Esophagus (tissue), 2 donors: ENCODE measurements around the gene CPA2. TPM values are rescaled to one million over a fixed set of nuclear protein-coding genes. Genes with fewer than 3 reads are reported as not detected.

Experiments used
- H3K27ac ChIP-seq, 2 donors: one replicate each; pipeline ENCODE4 v1.5.1; 2013; ENCODE audit warnings: low read depth in 2 of 2, mild to moderate bottlenecking in 2 of 2, inconsistent platforms in 1 of 2, low read length in 1 of 2, moderate library complexity in 1 of 2
- H3K27me3 ChIP-seq, 2 donors: one replicate each; pipeline ENCODE4 v1.6.1; 2013; ENCODE audit warnings: low read length in 2 of 2, control low read depth in 1 of 2, mild to moderate bottlenecking in 1 of 2; ENCODE audit not compliant: insufficient read depth in 2 of 2, control insufficient read depth in 1 of 2
- H3K36me3 ChIP-seq, 2 donors: one replicate each; pipeline ENCODE4 v1.6.1; 2013; ENCODE audit warnings: low read length in 1 of 2; ENCODE audit not compliant: control insufficient read depth in 2 of 2, insufficient read depth in 2 of 2
- H3K4me1 ChIP-seq, 2 donors: one replicate each; pipeline ENCODE4 v1.6.1; 2013; ENCODE audit warnings: low read length in 1 of 2; ENCODE audit not compliant: control insufficient read depth in 2 of 2, insufficient read depth in 2 of 2
- H3K4me3 ChIP-seq, 2 donors: one replicate each; pipeline ENCODE4 v1.5.1; 2013; ENCODE audit warnings: low read length in 2 of 2, mild to moderate bottlenecking in 2 of 2, low read depth in 1 of 2, moderate library complexity in 1 of 2
- H3K9me3 ChIP-seq, 2 donors: one replicate each; pipeline ENCODE4 v1.6.1; 2013; ENCODE audit warnings: mild to moderate bottlenecking in 2 of 2, low read depth in 1 of 2, low read length in 1 of 2, moderate library complexity in 1 of 2; ENCODE audit not compliant: control insufficient read depth in 2 of 2, insufficient read depth in 1 of 2
- WGBS, 2 donors: extraction: QIAGEN DNeasy Blood & Tissue Kit; methylation state at CpG; one replicate each; pipeline ENCODE4 v1.1.7; 2013; 5-methylcytosine and 5-hydroxymethylcytosine counted together
- polyA plus RNA-seq, 2 donors: library from polyadenylated mRNA; stranded (reverse); fragments of 200-250 nt; gene quantifications; one replicate each; pipeline ENCODE4 v1.2.3, GENCODE V29; 2013
- donor health status: healthy with polysubstance abuse.
- donor health status: Bipolar disorder and iron deficiency.

CPA2 gene
- polyA plus RNA-seq, 2 donors, result 0.14 to 0.37 TPM

GRCh38 chr7:130270947-130271800 lies 4.5 kb downstream of the CPA2 start:
- WGBS, 2 donors, result 73 to 86% methylated on average over 12 of the region's 12 CpGs
- Histone ChIP-seq H3K4me3 (no peak overlapping the region), H3K9me3 (no peaks in the 10 kb centered on the region), H3K36me3 (no peaks in the 10 kb centered on the region), H3K27ac (no peak overlapping the region), H3K27me3 (no peaks in the 10 kb centered on the region), H3K4me1 (peaks cover 0 to 3% of the 10 kb centered on the region in 2 donors)

- WGBS, 2 donors, result 47% methylated on average over 23 of the region's 23 CpGs
- peaks cover 0 to 3% of the 10 kb centered on the region in 2 donors for H3K4me1 ChIP-seq
- H3K4me3 ChIP-seq, result no peak overlapping the region
- H3K27ac ChIP-seq, result no peak overlapping the region
- H3K36me3 ChIP-seq, result no peaks in the 10 kb centered on the region
- no peaks in the 10 kb centered on the region for H3K27me3 ChIP-seq
- H3K9me3 ChIP-seq, result no peaks in the 10 kb centered on the region
Observed at GRCh38 chr7:130272381-130273080, 5.9 kb downstream of the CPA2 start.

- Histone ChIP-seq H3K27me3 (no peaks in the 10 kb centered on the region), H3K9me3 (no peaks in the 10 kb centered on the region), H3K4me3 (peak overlapping the region in 1 of 2 donors; percentile 9), H3K27ac (no peak overlapping the region), H3K4me1 (peaks cover 0 to 3% of the 10 kb centered on the region in 2 donors), H3K36me3 (no peaks in the 10 kb centered on the region)
- WGBS, 2 donors, result 18 to 23% methylated on average over 25 of the region's 25 CpGs
Observed at GRCh38 chr7:130273081-130273932, 6.6 kb downstream of the CPA2 start.

- Histone ChIP-seq H3K27ac (no peak overlapping the region), H3K27me3 (no peaks in the 10 kb centered on the region), H3K9me3 (no peaks in the 10 kb centered on the region), H3K4me3 (no peak overlapping the region), H3K4me1 (peaks cover 0 to 3% of the 10 kb centered on the region in 2 donors), H3K36me3 (no peaks in the 10 kb centered on the region)
- WGBS, 2 donors, result 56 to 63% methylated on average over 11 of the region's 11 CpGs
Observed at GRCh38 chr7:130273933-130274255, 7.2 kb downstream of the CPA2 start.

- no peak overlapping the region for H3K27ac ChIP-seq
Observed at GRCh38 chr7:130274296-130274695, 7.6 kb downstream of the CPA2 start.

GRCh38 chr7:130274983-130275591 lies 8.4 kb downstream of the CPA2 start:
- Histone ChIP-seq H3K27ac (no peak overlapping the region), H3K4me3 (no peak overlapping the region), H3K4me1 (peaks cover 0 to 3% of the 10 kb centered on the region in 2 donors), H3K27me3 (no peaks in the 10 kb centered on the region), H3K36me3 (no peaks in the 10 kb centered on the region), H3K9me3 (no peaks in the 10 kb centered on the region)
- WGBS, 2 donors, result 83 to 91% methylated on average over 11 of the region's 11 CpGs

More at GRCh38 chr7:130274296-130274695, 7.6 kb downstream of the CPA2 start:
- Histone ChIP-seq H3K9me3 (no peaks in the 10 kb centered on the region), H3K4me3 (no peak overlapping the region), H3K27me3 (no peaks in the 10 kb centered on the region), H3K36me3 (no peaks in the 10 kb centered on the region), H3K4me1 (peaks cover 0 to 3% of the 10 kb centered on the region in 2 donors)
- 53 to 57% methylated on average over 1 of the region's 1 CpG for WGBS, 2 donors

GRCh38 chr7:130275826-130276297 lies 9.2 kb downstream of the CPA2 start:
- no peak overlapping the region for H3K27ac ChIP-seq
- H3K4me1 ChIP-seq, result peaks cover 0 to 3% of the 10 kb centered on the region in 2 donors
- H3K36me3 ChIP-seq, result no peaks in the 10 kb centered on the region
- no peaks in the 10 kb centered on the region for H3K27me3 ChIP-seq
- no peaks in the 10 kb centered on the region for H3K9me3 ChIP-seq
- no peak overlapping the region for H3K4me3 ChIP-seq
- WGBS, 2 donors, result 56 to 57% methylated on average over 5 of the region's 5 CpGs

- Histone ChIP-seq H3K4me1 (peaks cover 0 to 3% of the 10 kb centered on the region in 2 donors), H3K9me3 (no peaks in the 10 kb centered on the region), H3K36me3 (no peaks in the 10 kb centered on the region), H3K27me3 (no peaks in the 10 kb centered on the region), H3K27ac (no peak overlapping the region), H3K4me3 (no peak overlapping the region)
- WGBS, 2 donors, result 63 to 73% methylated on average over 10 of the region's 10 CpGs
Observed at GRCh38 chr7:130276796-130277762, 10.4 kb downstream of the CPA2 start.
